ENCODE data around the gene TSEN15.

The TSEN15 gene

DNA sequence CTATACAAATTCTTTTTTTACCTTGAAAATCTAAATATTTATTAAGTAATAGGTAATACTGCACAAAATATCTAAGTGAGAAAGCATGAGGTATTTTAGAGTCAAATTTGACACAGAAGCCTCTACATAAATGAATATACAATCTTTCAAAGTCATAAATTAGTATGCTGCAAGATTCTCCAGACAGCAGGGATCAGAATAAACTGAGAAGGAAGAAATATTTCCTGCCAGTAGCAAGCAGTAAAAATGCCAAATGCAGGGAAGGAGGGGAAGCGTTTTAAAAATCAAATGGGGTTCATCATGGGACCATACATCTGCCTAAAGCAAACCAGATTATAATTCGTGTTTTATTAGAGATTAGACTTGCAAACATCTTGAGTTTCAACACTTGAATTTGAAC is 32.9 kb upstream of the TSEN15 start:
- DNase-seq (ENCODE audit: insufficient read length, low spot score) = no peak
- no peak for FAIRE-seq
- no peak for TF ChIP-seq POLR2A (IDR thresholded peaks at IDR 0.05; ENCODE audit: low read depth, low read length)
- no peak for TF ChIP-seq POU2F2 (IDR thresholded peaks at IDR 0.05; ENCODE audit: low read depth, low read length)
- TF ChIP-seq PAX5 (IDR thresholded peaks at IDR 0.05; ENCODE audit: insufficient read depth, low read length, severe bottlenecking) = no peak
- TF ChIP-seq TAF1 (IDR thresholded peaks at IDR 0.05; ENCODE audit: low read depth, low read length) = no peak
- TF ChIP-seq POLR2AphosphoS5 (IDR thresholded peaks at IDR 0.05; ENCODE audit: low read depth, low read length) = no peak
- no peak for TF ChIP-seq SPI1 (IDR thresholded peaks at IDR 0.05; ENCODE audit: low read depth, low read length)

DNA sequence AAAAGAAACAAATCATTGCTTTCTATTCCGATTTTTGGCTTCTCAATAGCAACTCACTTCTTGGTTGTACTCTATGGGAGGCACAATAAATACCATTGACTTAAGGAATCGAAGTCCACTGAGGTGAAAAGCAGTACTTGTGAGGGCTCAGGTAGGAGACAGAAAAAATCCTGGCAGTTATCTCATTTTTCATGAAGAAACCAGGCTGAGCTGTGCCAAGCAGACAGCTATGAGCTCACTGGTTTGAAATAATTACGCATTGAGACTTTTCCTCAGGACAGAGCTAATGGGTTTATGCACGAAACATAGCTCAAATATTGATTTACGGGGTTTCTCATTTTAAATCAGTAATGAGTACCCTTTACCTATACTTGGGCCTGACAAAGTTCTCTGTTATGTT is 32.5 kb upstream of the TSEN15 start:
- no peak for DNase-seq (ENCODE audit: insufficient read length, low spot score)
- no peak for FAIRE-seq
- TF ChIP-seq TAF1 (IDR thresholded peaks at IDR 0.05; ENCODE audit: low read depth, low read length) = no peak
- no peak for TF ChIP-seq POLR2A (IDR thresholded peaks at IDR 0.05; ENCODE audit: low read depth, low read length)
- TF ChIP-seq PAX5 (IDR thresholded peaks at IDR 0.05; ENCODE audit: insufficient read depth, low read length, severe bottlenecking) = no peak
- TF ChIP-seq POLR2AphosphoS5 (IDR thresholded peaks at IDR 0.05; ENCODE audit: low read depth, low read length) = no peak
- no peak for TF ChIP-seq SPI1 (IDR thresholded peaks at IDR 0.05; ENCODE audit: low read depth, low read length)
- no peak for TF ChIP-seq POU2F2 (IDR thresholded peaks at IDR 0.05; ENCODE audit: low read depth, low read length)

DNA sequence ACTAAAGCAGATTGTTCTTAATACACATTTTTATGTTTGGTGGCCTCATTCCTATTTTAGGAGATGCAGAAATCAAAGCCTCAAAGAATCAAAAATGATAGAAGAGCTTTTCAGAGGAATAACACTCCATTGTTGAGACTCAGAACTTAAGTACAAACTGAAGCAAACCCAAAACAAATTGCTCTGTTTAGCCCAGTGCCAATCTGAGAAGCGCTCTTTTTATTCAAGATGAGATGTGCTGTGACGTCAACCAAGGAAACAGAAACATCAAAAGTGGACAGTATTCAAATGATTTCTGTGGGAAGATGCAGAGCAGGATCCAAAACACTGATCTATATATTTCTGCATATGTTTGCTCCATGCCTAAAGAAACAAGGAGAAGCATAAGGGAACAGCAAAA is 32.0 kb upstream of the TSEN15 start:
- TF ChIP-seq POLR2A (IDR thresholded peaks at IDR 0.05; ENCODE audit: low read depth, low read length) (no peak), POLR2AphosphoS5 (IDR thresholded peaks at IDR 0.05; ENCODE audit: low read depth, low read length) (no peak), TAF1 (IDR thresholded peaks at IDR 0.05; ENCODE audit: low read depth, low read length) (no peak), PAX5 (IDR thresholded peaks at IDR 0.05; ENCODE audit: insufficient read depth, low read length, severe bottlenecking) (no peak), POU2F2 (IDR thresholded peaks at IDR 0.05; ENCODE audit: low read depth, low read length) (no peak)
- FAIRE-seq = no peak
- DNase-seq (ENCODE audit: insufficient read length, low spot score) = no peak

DNA sequence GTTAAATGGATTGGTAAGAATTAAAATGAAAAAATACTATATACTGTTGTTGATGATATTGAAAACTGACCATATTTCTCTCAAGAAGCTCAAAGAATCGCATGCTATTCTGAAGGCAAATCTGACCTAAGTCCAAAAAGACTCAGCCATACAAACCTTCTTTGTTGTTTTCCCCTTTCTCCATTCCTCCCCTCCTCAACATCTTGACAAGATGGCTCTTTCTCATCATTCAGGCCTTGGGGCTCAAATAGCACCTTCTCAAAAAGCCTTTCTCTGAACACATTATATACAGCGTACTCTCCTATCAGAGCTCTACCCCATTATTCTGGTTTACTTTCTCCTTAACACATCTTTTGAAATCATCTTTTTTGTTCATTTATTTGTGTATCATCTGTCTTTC is 31.2 kb upstream of the TSEN15 start:
- no peak for TF ChIP-seq POLR2AphosphoS5 (IDR thresholded peaks at IDR 0.05; ENCODE audit: low read depth, low read length)
- TF ChIP-seq POU2F2 (IDR thresholded peaks at IDR 0.05; ENCODE audit: low read depth, low read length) = no peak
- no peak for TF ChIP-seq TAF1 (IDR thresholded peaks at IDR 0.05; ENCODE audit: low read depth, low read length)
- TF ChIP-seq POLR2A (IDR thresholded peaks at IDR 0.05; ENCODE audit: low read depth, low read length) = no peak
- no peak for TF ChIP-seq SPI1 (IDR thresholded peaks at IDR 0.05; ENCODE audit: low read depth, low read length)
- TF ChIP-seq PAX5 (IDR thresholded peaks at IDR 0.05; ENCODE audit: insufficient read depth, low read length, severe bottlenecking) = no peak
- DNase-seq (ENCODE audit: insufficient read length, low spot score) (no peak), FAIRE-seq (no peak)

DNA sequence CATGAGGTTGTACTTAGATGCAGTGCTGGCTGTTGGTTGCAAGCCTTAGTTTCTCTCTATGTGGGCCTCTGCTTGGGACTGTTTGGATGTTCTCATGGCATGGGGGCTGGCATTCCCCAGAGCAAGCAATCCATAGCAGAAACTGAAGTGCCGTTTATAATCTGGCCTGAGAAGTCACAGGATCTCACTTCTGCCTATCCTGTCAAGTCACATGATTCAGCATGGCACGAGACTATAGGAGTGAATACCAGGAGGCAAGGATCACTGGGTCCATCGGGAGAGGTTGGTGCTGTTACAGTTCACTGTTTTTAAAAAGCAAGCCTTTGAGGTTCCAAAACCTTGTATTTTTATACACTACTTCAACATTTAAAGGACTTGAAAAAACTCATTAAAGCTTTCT is 30.7 kb upstream of the TSEN15 start:
- TF ChIP-seq TAF1 (IDR thresholded peaks at IDR 0.05; ENCODE audit: low read depth, low read length) = no peak
- no peak for DNase-seq (ENCODE audit: insufficient read length, low spot score)
- no peak for FAIRE-seq

DNA sequence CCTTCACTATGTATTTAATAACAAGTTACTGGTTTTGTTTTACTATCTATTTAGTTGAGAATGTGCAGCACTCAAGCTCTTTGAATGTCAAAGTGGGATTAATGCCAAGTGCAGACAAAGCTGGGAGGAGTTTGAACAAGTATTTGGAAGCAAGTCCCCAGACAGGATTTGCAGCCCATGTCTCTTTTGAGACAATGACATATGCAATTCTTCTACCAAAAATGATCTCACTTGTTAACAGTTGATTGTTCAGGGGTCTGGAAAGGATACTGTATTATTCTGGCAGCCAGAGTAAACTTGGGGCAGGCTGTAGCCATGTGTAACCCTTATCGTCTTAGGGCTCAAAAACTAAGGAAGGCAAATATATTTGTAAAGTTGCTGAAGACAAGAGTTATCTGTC is 29.8 kb upstream of the TSEN15 start:
- TF ChIP-seq PAX5 (IDR thresholded peaks at IDR 0.05; ENCODE audit: insufficient read depth, low read length, severe bottlenecking) (no peak), TAF1 (IDR thresholded peaks at IDR 0.05; ENCODE audit: low read depth, low read length) (no peak), POLR2AphosphoS5 (IDR thresholded peaks at IDR 0.05; ENCODE audit: low read depth, low read length) (no peak), POU2F2 (IDR thresholded peaks at IDR 0.05; ENCODE audit: low read depth, low read length) (no peak), POLR2A (IDR thresholded peaks at IDR 0.05; ENCODE audit: low read depth, low read length) (no peak), SPI1 (IDR thresholded peaks at IDR 0.05; ENCODE audit: low read depth, low read length) (no peak)
- FAIRE-seq = no peak
- no peak for DNase-seq (ENCODE audit: insufficient read length, low spot score)

DNA sequence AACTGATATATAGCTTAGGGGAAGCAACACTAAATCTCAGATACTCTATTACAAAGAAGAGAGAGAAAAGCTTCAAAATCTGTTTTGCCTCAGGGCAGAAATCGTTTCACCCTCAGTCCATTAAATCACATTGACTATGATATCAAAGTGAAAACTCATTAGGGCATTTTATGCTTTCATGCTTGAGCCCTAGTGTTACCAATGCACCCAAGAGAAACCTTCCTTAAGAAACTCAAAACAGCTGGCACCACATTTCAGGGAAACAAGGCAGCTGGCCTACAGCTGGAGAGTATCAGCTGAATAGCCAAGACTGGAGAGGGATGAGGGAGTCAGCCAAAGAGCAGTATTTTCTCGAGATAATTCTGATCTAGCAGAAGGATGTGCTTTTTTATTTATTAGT is 28.9 kb upstream of the TSEN15 start:
- FAIRE-seq = no peak
- TF ChIP-seq POU2F2 (IDR thresholded peaks at IDR 0.05; ENCODE audit: low read depth, low read length) (no peak), SPI1 (IDR thresholded peaks at IDR 0.05; ENCODE audit: low read depth, low read length) (no peak), POLR2A (IDR thresholded peaks at IDR 0.05; ENCODE audit: low read depth, low read length) (no peak), POLR2AphosphoS5 (IDR thresholded peaks at IDR 0.05; ENCODE audit: low read depth, low read length) (no peak), PAX5 (IDR thresholded peaks at IDR 0.05; ENCODE audit: insufficient read depth, low read length, severe bottlenecking) (no peak), TAF1 (IDR thresholded peaks at IDR 0.05; ENCODE audit: low read depth, low read length) (no peak)
- DNase-seq (ENCODE audit: insufficient read length, low spot score) = no peak

DNA sequence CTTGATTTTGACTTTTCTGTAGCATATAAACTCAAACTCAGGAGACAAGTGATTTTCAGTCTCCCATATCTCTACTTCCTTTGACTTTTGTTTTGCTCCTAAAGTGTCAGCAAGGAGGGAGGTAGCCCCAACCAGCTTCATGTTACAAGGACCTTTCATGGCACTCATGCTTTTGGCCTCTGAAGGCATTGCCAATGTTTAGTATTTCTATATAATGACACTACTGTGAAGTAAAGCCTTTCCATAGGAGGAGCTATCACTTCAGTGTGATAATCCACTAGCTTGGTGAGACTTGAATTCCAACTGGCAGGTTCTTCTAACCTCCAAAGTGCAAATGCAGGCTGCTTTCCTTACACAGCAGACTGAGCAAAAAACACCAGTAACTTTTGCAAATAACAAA is 28.4 kb upstream of the TSEN15 start:
- TF ChIP-seq TAF1 (IDR thresholded peaks at IDR 0.05; ENCODE audit: low read depth, low read length) = no peak
- TF ChIP-seq SPI1 (IDR thresholded peaks at IDR 0.05; ENCODE audit: low read depth, low read length) = no peak
- TF ChIP-seq POU2F2 (IDR thresholded peaks at IDR 0.05; ENCODE audit: low read depth, low read length) = no peak
- TF ChIP-seq POLR2AphosphoS5 (IDR thresholded peaks at IDR 0.05; ENCODE audit: low read depth, low read length) = no peak
- no peak for TF ChIP-seq PAX5 (IDR thresholded peaks at IDR 0.05; ENCODE audit: insufficient read depth, low read length, severe bottlenecking)
- TF ChIP-seq POLR2A (IDR thresholded peaks at IDR 0.05; ENCODE audit: low read depth, low read length) = no peak
- no peak for DNase-seq (ENCODE audit: insufficient read length, low spot score)
- FAIRE-seq = no peak

DNA sequence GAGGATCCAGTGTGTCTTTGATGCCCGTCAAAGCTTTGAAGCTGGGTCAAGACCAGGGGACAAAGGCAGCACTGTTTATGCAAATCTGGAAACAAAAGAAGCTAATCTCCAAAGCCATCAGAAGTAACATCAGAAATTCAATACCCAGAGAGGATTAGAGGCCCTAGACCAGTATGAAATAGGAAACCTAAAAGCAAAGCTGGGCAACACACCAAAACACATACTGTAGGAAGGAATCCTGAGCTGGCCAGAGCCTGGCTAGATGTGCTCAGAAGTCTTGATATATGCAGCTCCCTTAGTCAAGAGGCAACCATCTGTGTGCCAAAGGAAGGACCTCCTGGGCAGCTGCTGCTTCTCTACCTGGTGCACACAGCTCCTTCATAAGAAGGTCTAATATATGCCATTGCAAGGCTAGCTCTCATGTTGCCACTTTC is 26.3 kb upstream of the TSEN15 start:
- no peak for FAIRE-seq
- TF ChIP-seq POLR2A (IDR thresholded peaks at IDR 0.05; ENCODE audit: low read depth, low read length) (no peak), PAX5 (IDR thresholded peaks at IDR 0.05; ENCODE audit: insufficient read depth, low read length, severe bottlenecking) (no peak)
- DNase-seq (ENCODE audit: insufficient read length, low spot score) = no peak

DNA sequence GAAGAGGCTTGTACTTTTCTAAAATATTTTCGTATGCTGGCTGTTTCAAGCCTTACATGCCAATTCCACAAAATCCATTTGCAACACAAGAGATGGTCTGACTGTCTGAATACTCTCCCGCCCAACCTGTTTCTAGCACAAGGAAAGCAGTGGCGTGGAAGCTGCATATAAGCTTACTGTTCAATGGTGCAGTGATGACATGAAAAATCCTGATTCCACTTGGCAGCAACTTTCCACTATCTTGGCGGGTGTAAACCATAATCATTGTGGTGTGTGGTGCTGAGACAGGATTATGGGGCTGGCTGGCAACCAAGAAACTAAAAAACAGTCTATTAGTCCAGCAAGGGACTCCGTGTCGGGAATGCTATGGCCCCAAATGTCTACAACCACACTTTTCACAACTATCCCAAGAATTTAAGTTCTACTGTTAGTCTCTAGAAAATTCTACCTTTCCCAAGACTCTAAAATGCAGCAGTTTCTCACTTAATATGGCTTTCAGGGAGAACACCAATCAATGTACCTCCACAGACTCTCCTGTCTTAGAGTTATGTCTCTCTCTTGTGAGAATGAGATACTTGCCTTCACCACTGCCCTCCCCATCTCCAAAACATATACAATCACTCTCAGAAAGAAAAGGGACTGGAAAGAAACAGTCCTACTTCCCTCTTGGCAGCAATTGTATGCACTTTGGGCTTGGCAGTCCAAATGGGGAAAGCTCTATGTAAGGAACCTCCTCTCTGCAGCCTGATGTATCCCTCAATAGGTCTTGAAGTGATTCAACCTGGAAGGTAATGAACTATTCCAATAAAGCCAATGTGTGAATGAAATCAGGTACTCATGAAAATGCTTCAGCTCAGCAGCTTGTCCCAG is 23.5 kb upstream of the TSEN15 start:
- DNase-seq (ENCODE audit: insufficient read length, low spot score) (no peak), FAIRE-seq (no peak)

More for the DNA sequence above, 23.5 kb upstream of the TSEN15 start:
- TF ChIP-seq POU2F2 (IDR thresholded peaks at IDR 0.05; ENCODE audit: low read depth, low read length) = no peak
- no peak for TF ChIP-seq SPI1 (IDR thresholded peaks at IDR 0.05; ENCODE audit: low read depth, low read length)
- TF ChIP-seq POLR2AphosphoS5 (IDR thresholded peaks at IDR 0.05; ENCODE audit: low read depth, low read length) = no peak
- TF ChIP-seq POLR2A (IDR thresholded peaks at IDR 0.05; ENCODE audit: low read depth, low read length) = no peak
- no peak for TF ChIP-seq TAF1 (IDR thresholded peaks at IDR 0.05; ENCODE audit: low read depth, low read length)
- no peak for TF ChIP-seq PAX5 (IDR thresholded peaks at IDR 0.05; ENCODE audit: insufficient read depth, low read length, severe bottlenecking)
